ENCODE results near the gene ZFYVE19. TPM values are rescaled to one million over a fixed set of nuclear protein-coding genes. Genes with fewer than 3 reads are reported as not detected.

Gene ZFYVE19
- total RNA-seq, 1 experiment from 2014 or later = 39.5 TPM

- no peak overlapping the region for H3K4me3 ChIP-seq (ENCODE audit: low read depth in 2 of 2, low read length in 2 of 2)
- in situ Hi-C loops (cut with HindIII; ENCODE audit: low pct_unique_long_range_greater_than_20kb, low sequenced_read_pairs) (no loop called here), intact Hi-C loops (cut with micrococcal nuclease; ENCODE audit: unreplicated experiment) (no loop called here)
- ChIA-PET CTCF (interaction anchor here (0.5 to 0.7 kb wide), 2 partner anchors 34 to 298 kb away, joined by 4 read pairs; no protein-coding TSS in a partner anchor), POLR2A (interaction anchor here (0.6 kb wide), 1 partner anchor 428 kb away, joined by 3 read pairs; no protein-coding TSS in a partner anchor)
- no peak for ATAC-seq
- no peaks in the 10 kb centered on the region for H3K27me3 ChIP-seq (ENCODE audit: control insufficient read depth, insufficient read depth, low read length)
- peaks cover 34% of the 10 kb centered on the region for H3K4me1 ChIP-seq (ENCODE audit: control insufficient read depth, insufficient read depth, low read length)
- no TSS peak for BruUV-seq (replicated peaks)
- H3K27ac ChIP-seq (ENCODE audit: low read length) = no peak overlapping the region
- TF ChIP-seq TCF7L2 (IDR thresholded peaks at IDR 0.05; ENCODE audit: low read depth, low read length) = no peak
- TF ChIP-seq SIN3A (IDR thresholded peaks at IDR 0.05; ENCODE audit: borderline replicate concordance, insufficient read depth, low read depth, low read length) = no peak
- no peak for TF ChIP-seq CTCF (IDR thresholded peaks at IDR 0.05)
- TF ChIP-seq REST (IDR thresholded peaks at IDR 0.05; ENCODE audit: insufficient read depth in 1 of 2, low read depth in 2 of 2, low read length in 1 of 2) = no peak
- TF ChIP-seq POLR2AphosphoS5 (IDR thresholded peaks at IDR 0.05; ENCODE audit: low read depth, low read length) = no peak
- H3K9me3 ChIP-seq (ENCODE audit: control insufficient read depth, insufficient read depth, low read depth, low read length) = no peaks in the 10 kb centered on the region
- DNase-seq (ENCODE audit: low read depth, low spot score) = no peak
- H3K36me3 ChIP-seq (ENCODE audit: control insufficient read depth, insufficient read depth, low read length) = no peaks in the 10 kb centered on the region
Observed at GRCh38 chr15:40770147-40770721, 36.7 kb upstream of the ZFYVE19 start.

GRCh38 chr15:40771242-40771641, 35.6 kb upstream of the ZFYVE19 start:
- intact Hi-C loops (cut with micrococcal nuclease; ENCODE audit: unreplicated experiment) (no loop called here), in situ Hi-C loops (cut with HindIII; ENCODE audit: low pct_unique_long_range_greater_than_20kb, low sequenced_read_pairs) (no loop called here)
- BruUV-seq (replicated peaks) = no TSS peak
- DNase-seq (ENCODE audit: low read depth, low spot score) (no peak), ATAC-seq (no peak)
- ChIA-PET POLR2A (no interaction called here), CTCF (no interaction called here)
- no peaks in the 10 kb centered on the region for H3K36me3 ChIP-seq (ENCODE audit: control insufficient read depth, insufficient read depth, low read length)
- peaks cover 24% of the 10 kb centered on the region for H3K4me1 ChIP-seq (ENCODE audit: control insufficient read depth, insufficient read depth, low read length)
- no peak overlapping the region for H3K27ac ChIP-seq (ENCODE audit: low read length)
- H3K9me3 ChIP-seq (ENCODE audit: control insufficient read depth, insufficient read depth, low read depth, low read length) = no peaks in the 10 kb centered on the region
- TF ChIP-seq CTCF (IDR thresholded peaks at IDR 0.05) (no peak), TCF7L2 (IDR thresholded peaks at IDR 0.05; ENCODE audit: low read depth, low read length) (no peak), SIN3A (IDR thresholded peaks at IDR 0.05; ENCODE audit: borderline replicate concordance, insufficient read depth, low read depth, low read length) (no peak), POLR2AphosphoS5 (IDR thresholded peaks at IDR 0.05; ENCODE audit: low read depth, low read length) (no peak), REST (IDR thresholded peaks at IDR 0.05; ENCODE audit: insufficient read depth in 1 of 2, low read depth in 2 of 2, low read length in 1 of 2) (no peak)
- no peaks in the 10 kb centered on the region for H3K27me3 ChIP-seq (ENCODE audit: control insufficient read depth, insufficient read depth, low read length)
- H3K4me3 ChIP-seq (ENCODE audit: low read depth in 2 of 2, low read length in 2 of 2) = no peak overlapping the region

Data from Panc1 (cell line).